MM.1S (cell line): ENCODE results near the gene NCAPD3.

ENCODE experiments used
- CTCF ChIP-seq: fragments of 300-600 bp; sonication (generic); IDR thresholded peaks from 2 replicates; pipeline ENCODE4 v1.5.1; 2016; ENCODE audit warnings: antibody characterized with exemption, low read length, mixed read lengths
- EZH2 ChIP-seq: fragments of 300-600 bp; sonication (generic); optimal IDR thresholded peaks from 2 replicates; pipeline ENCODE3; 2017; ENCODE audit warnings: low read depth, mild to moderate bottlenecking, antibody characterized with exemption, low read length, mixed read lengths

GRCh38 chr11:134206185-134206584 is 17.6 kb downstream of the NCAPD3 start:
- TF ChIP-seq CTCF (no peak), EZH2 (no peak)
